ENCODE measurements around the gene NECTIN1.

NECTIN1 gene

DNA sequence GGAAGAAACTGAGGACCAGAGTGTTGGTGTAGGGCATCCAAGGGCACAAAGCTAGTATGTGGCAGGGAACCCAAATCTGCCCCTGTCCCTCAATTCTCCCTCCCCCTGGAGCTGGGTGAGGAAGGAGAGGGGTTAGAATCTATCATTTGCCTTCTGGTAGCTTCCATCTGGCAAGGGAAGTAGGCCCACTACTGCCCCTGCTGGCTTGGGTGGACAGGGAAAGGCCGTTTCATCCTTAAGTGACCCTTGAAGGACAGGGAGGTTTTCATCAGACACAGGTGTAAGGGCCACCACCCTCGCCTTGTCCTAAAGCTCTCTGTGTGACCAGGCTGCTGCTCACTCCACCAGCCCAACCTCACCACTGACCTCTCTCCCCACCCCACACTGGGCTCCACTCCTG, 22.1 kb downstream of the NECTIN1 start:
- H3K9me3 ChIP-seq (ENCODE audit: control insufficient read depth in 5 of 5, low read length in 5 of 5) = no peaks in the 10 kb centered on the region
- H3K4me1 ChIP-seq (ENCODE audit: control insufficient read depth in 5 of 5, insufficient read depth in 5 of 5, low read length in 5 of 5) = peaks cover 0 to 9% (median 2%) of the 10 kb centered on the region in 5 donors
- peaks cover 0 to 5% (median 0%) of the 10 kb centered on the region in 5 donors for H3K27me3 ChIP-seq (ENCODE audit: control insufficient read depth in 5 of 5, insufficient read depth in 4 of 5, low read length in 5 of 5)
- H3K27ac ChIP-seq (ENCODE audit: low read depth, low read length) = no peak overlapping the region
- no peak overlapping the region for H3K9ac ChIP-seq (ENCODE audit: low read length in 5 of 5)
- no peak overlapping the region for H3K4me3 ChIP-seq (ENCODE audit: low read depth in 1 of 5, low read length in 5 of 5)
- peaks cover 0 to 4% (median 0%) of the 10 kb centered on the region in 5 donors for H3K36me3 ChIP-seq (ENCODE audit: control insufficient read depth in 5 of 5, insufficient read depth in 5 of 5, low read length in 5 of 5)

- Histone ChIP-seq H3K4me3 (ENCODE audit: low read depth in 1 of 5, low read length in 5 of 5) (no peak overlapping the region), H3K4me1 (ENCODE audit: control insufficient read depth in 5 of 5, insufficient read depth in 5 of 5, low read length in 5 of 5) (peaks cover 0 to 17% (median 5%) of the 10 kb centered on the region in 5 donors), H3K36me3 (ENCODE audit: control insufficient read depth in 5 of 5, insufficient read depth in 5 of 5, low read length in 5 of 5) (no peaks in the 10 kb centered on the region), H3K27me3 (ENCODE audit: control insufficient read depth in 5 of 5, insufficient read depth in 4 of 5, low read length in 5 of 5) (peaks cover 0 to 5% (median 0%) of the 10 kb centered on the region in 5 donors), H3K9ac (ENCODE audit: low read length in 5 of 5) (no peak overlapping the region), H3K27ac (ENCODE audit: low read depth, low read length) (no peak overlapping the region), H3K9me3 (ENCODE audit: control insufficient read depth in 5 of 5, low read length in 5 of 5) (no peaks in the 10 kb centered on the region)
Measured at GRCh38 chr11:119706029-119706428, 23.0 kb downstream of the NECTIN1 start.

- no peaks in the 10 kb centered on the region for H3K36me3 ChIP-seq (ENCODE audit: control insufficient read depth in 5 of 5, insufficient read depth in 5 of 5, low read length in 5 of 5)
- peaks cover 0 to 5% (median 0%) of the 10 kb centered on the region in 5 donors for H3K27me3 ChIP-seq (ENCODE audit: control insufficient read depth in 5 of 5, insufficient read depth in 4 of 5, low read length in 5 of 5)
- H3K27ac ChIP-seq (ENCODE audit: low read depth, low read length) = no peak overlapping the region
- no peak overlapping the region for H3K9ac ChIP-seq (ENCODE audit: low read length in 5 of 5)
- H3K4me3 ChIP-seq (ENCODE audit: low read depth in 1 of 5, low read length in 5 of 5) = no peak overlapping the region
- peaks cover 2 to 24% (median 11%) of the 10 kb centered on the region in 5 donors for H3K4me1 ChIP-seq (ENCODE audit: control insufficient read depth in 5 of 5, insufficient read depth in 5 of 5, low read length in 5 of 5)
- no peaks in the 10 kb centered on the region for H3K9me3 ChIP-seq (ENCODE audit: control insufficient read depth in 5 of 5, low read length in 5 of 5)
Measured at GRCh38 chr11:119705362-119705761, 23.6 kb downstream of the NECTIN1 start.

- no peaks in the 10 kb centered on the region for H3K36me3 ChIP-seq (ENCODE audit: control insufficient read depth in 5 of 5, insufficient read depth in 5 of 5, low read length in 5 of 5)
Measured at GRCh38 chr11:119704849-119705248, 24.2 kb downstream of the NECTIN1 start.

DNA sequence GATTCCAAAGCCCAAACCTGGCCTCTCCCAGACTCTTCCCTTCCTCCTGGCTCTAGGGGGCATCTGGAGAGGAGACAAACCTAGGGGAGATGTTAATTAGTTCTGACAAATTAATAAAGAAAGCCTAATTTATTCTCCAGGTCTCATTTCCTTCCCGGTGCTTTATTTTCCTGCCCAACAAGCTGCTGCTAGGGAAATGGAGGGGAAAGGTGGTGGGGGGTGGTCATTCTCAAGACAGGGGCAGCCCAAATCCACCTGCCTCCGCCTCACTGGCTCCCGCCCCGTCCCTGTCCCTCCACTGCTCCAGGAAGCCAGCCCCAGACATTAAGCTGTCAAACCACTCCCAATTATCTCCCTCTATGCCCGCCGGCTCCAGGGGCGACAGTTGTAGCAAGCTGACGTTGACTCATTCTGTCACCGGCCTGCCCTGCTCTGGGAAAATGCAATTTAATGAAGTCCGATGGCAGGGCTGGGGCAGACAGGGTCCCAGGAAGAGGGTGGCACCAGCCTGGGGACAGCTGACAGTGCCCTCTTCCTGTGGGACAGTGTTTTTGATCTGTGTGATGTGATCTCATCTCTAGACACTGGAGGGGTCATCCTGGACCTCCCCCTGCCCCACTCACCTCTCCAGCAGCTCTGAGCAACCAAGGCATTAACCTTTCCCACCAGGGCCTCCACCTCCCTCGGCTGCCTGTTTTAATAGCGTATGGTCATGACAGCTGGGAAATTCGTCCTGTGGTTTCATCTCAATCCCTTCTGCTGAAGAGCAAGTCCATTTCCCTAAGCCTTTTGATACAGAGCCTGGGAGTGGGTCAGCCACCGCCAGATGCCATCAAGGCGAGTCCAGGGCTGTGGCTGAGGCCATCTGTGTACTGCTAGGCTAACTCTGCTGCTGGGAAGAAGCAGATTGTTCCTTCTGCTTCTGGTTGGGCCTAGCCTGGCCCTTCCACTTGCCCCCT, 27.1 kb downstream of the NECTIN1 start:
- peaks cover 0 to 5% (median 0%) of the 10 kb centered on the region in 5 donors for H3K27me3 ChIP-seq (ENCODE audit: control insufficient read depth in 5 of 5, insufficient read depth in 4 of 5, low read length in 5 of 5)
- peaks cover 22 to 56% (median 39%) of the 10 kb centered on the region in 5 donors for H3K4me1 ChIP-seq (ENCODE audit: control insufficient read depth in 5 of 5, insufficient read depth in 5 of 5, low read length in 5 of 5)
- no peak overlapping the region for H3K9ac ChIP-seq (ENCODE audit: low read length in 5 of 5)
- no peaks in the 10 kb centered on the region for H3K36me3 ChIP-seq (ENCODE audit: control insufficient read depth in 5 of 5, insufficient read depth in 5 of 5, low read length in 5 of 5)
- no peaks in the 10 kb centered on the region for H3K9me3 ChIP-seq (ENCODE audit: control insufficient read depth in 5 of 5, low read length in 5 of 5)
- peak overlapping the region in 1 of 5 donors; percentile 20 for H3K4me3 ChIP-seq (ENCODE audit: low read depth in 1 of 5, low read length in 5 of 5)
- peak overlapping the region; percentile 41 for H3K27ac ChIP-seq (ENCODE audit: low read depth, low read length)

More at GRCh38 chr11:119704849-119705248, 24.2 kb downstream of the NECTIN1 start:
- H3K9ac ChIP-seq (ENCODE audit: low read length in 5 of 5) = no peak overlapping the region
- H3K4me3 ChIP-seq (ENCODE audit: low read depth in 1 of 5, low read length in 5 of 5) = no peak overlapping the region
- no peak overlapping the region for H3K27ac ChIP-seq (ENCODE audit: low read depth, low read length)
- no peaks in the 10 kb centered on the region for H3K9me3 ChIP-seq (ENCODE audit: control insufficient read depth in 5 of 5, low read length in 5 of 5)
- H3K4me1 ChIP-seq (ENCODE audit: control insufficient read depth in 5 of 5, insufficient read depth in 5 of 5, low read length in 5 of 5) = peaks cover 6 to 29% (median 17%) of the 10 kb centered on the region in 5 donors
- peaks cover 0 to 2% (median 0%) of the 10 kb centered on the region in 5 donors for H3K27me3 ChIP-seq (ENCODE audit: control insufficient read depth in 5 of 5, insufficient read depth in 4 of 5, low read length in 5 of 5)

DNA sequence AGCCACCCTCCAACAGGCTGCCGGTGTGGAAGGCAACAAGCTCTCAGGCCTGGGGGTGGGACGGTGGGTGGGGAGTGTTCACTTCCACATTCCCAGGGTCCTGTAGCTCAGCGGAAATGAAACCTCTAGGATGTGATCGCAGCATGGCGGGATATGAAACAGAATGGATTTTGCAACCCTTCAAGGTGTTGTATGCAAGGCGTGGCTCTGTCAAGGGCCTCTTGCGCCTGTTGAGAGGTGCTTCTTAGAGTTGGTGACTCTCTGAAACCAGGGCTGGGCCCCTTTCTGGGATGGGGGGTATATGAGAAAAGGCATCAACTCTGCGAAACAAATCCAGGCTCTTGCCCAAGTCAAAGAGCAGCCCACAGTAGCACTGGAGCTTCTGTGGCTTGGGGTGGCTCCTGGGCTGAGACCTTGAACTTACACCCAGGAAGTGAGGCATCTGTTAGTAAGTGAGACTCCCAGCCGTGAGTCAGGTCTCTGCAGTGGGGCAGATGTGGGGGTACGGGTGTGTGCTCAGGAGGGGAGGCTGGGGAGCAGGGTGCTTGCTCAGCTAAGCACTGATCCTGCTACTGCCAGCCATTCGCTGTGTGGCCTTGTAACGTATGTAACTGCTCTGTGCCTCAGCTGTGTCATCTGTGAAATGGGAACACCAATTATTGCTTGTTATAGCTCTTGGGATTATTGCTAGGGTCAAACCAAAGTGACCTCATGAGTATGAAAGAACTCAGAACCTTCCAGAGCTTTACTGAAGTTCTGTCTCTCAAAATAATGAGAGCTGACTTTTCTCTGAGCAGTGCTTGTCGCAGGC, 28.3 kb downstream of the NECTIN1 start:
- H3K27ac ChIP-seq (ENCODE audit: low read depth, low read length) = peak overlapping the region; percentile 41

DNA sequence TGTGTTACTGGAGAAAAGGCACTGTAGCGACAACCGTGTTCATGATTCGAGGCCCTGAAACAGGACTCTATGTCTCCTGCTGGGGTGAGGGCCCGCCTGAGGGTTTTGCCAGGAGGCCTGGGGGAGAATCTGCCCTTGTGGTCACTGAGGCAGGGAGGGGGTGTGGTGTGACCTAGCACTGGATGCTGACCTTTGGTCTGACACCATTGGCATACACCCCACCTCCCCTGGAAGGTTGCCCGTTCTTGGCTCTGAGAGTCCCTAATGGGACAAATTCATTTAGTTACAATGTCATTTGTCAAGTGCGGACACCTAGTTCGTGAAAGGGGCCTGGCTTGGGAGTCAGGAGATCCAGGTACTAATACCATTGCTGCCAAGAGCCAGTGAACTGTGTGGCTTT, 29.0 kb downstream of the NECTIN1 start:
- H3K27ac ChIP-seq (ENCODE audit: low read depth, low read length) = peak overlapping the region; percentile 62
- H3K9me3 ChIP-seq (ENCODE audit: control insufficient read depth in 5 of 5, low read length in 5 of 5) = no peaks in the 10 kb centered on the region
- H3K9ac ChIP-seq (ENCODE audit: low read length in 5 of 5) = peak overlapping the region in 1 of 5 donors; percentile 40
- no peaks in the 10 kb centered on the region for H3K36me3 ChIP-seq (ENCODE audit: control insufficient read depth in 5 of 5, insufficient read depth in 5 of 5, low read length in 5 of 5)
- peaks cover 22 to 56% (median 39%) of the 10 kb centered on the region in 5 donors for H3K4me1 ChIP-seq (ENCODE audit: control insufficient read depth in 5 of 5, insufficient read depth in 5 of 5, low read length in 5 of 5)
- peaks cover 0 to 5% (median 0%) of the 10 kb centered on the region in 5 donors for H3K27me3 ChIP-seq (ENCODE audit: control insufficient read depth in 5 of 5, insufficient read depth in 4 of 5, low read length in 5 of 5)
- H3K4me3 ChIP-seq (ENCODE audit: low read depth in 1 of 5, low read length in 5 of 5) = no peak overlapping the region

More for the DNA sequence above, 28.3 kb downstream of the NECTIN1 start:
- Histone ChIP-seq H3K4me1 (ENCODE audit: control insufficient read depth in 5 of 5, insufficient read depth in 5 of 5, low read length in 5 of 5) (peaks cover 22 to 56% (median 39%) of the 10 kb centered on the region in 5 donors), H3K9ac (ENCODE audit: low read length in 5 of 5) (peak overlapping the region in 1 of 5 donors; percentile 40), H3K36me3 (ENCODE audit: control insufficient read depth in 5 of 5, insufficient read depth in 5 of 5, low read length in 5 of 5) (no peaks in the 10 kb centered on the region), H3K4me3 (ENCODE audit: low read depth in 1 of 5, low read length in 5 of 5) (no peak overlapping the region), H3K9me3 (ENCODE audit: control insufficient read depth in 5 of 5, low read length in 5 of 5) (no peaks in the 10 kb centered on the region), H3K27me3 (ENCODE audit: control insufficient read depth in 5 of 5, insufficient read depth in 4 of 5, low read length in 5 of 5) (peaks cover 0 to 5% (median 0%) of the 10 kb centered on the region in 5 donors)

- no peaks in the 10 kb centered on the region for H3K36me3 ChIP-seq (ENCODE audit: control insufficient read depth in 5 of 5, insufficient read depth in 5 of 5, low read length in 5 of 5)
- H3K4me3 ChIP-seq (ENCODE audit: low read depth in 1 of 5, low read length in 5 of 5) = no peak overlapping the region
- peak overlapping the region; percentile 62 for H3K27ac ChIP-seq (ENCODE audit: low read depth, low read length)
- H3K27me3 ChIP-seq (ENCODE audit: control insufficient read depth in 5 of 5, insufficient read depth in 4 of 5, low read length in 5 of 5) = peaks cover 0 to 5% (median 0%) of the 10 kb centered on the region in 5 donors
- H3K4me1 ChIP-seq (ENCODE audit: control insufficient read depth in 5 of 5, insufficient read depth in 5 of 5, low read length in 5 of 5) = peaks cover 22 to 58% (median 44%) of the 10 kb centered on the region in 5 donors
- peak overlapping the region in 2 of 5 donors; percentile 9 to 99 for H3K9ac ChIP-seq (ENCODE audit: low read length in 5 of 5)
- H3K9me3 ChIP-seq (ENCODE audit: control insufficient read depth in 5 of 5, low read length in 5 of 5) = no peaks in the 10 kb centered on the region
Measured at GRCh38 chr11:119699227-119699626, 29.8 kb downstream of the NECTIN1 start.

DNA sequence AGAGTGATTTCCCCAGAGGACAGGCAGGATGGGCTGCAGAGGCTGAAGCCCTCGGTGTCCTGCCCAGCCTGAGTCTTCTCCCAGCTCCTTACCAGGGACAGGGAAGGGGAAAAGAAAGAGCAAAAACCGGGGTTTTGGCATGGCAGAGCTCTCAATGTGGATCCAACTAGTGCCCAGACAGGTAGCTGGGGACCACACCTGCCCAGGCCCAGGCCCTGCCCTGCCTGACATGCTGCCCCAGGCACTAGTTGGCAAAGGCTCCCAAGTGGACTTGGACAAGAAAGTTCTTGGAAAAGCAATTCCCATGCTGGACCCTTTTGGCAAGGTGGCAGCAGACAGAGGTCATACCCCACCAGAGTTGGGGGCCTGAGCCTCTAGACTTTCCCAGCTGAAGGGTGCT, 31.1 kb downstream of the NECTIN1 start:
- Histone ChIP-seq H3K4me1 (ENCODE audit: control insufficient read depth in 5 of 5, insufficient read depth in 5 of 5, low read length in 5 of 5) (peaks cover 21 to 61% (median 45%) of the 10 kb centered on the region in 5 donors), H3K9ac (ENCODE audit: low read length in 5 of 5) (no peak overlapping the region), H3K27ac (ENCODE audit: low read depth, low read length) (no peak overlapping the region), H3K9me3 (ENCODE audit: control insufficient read depth in 5 of 5, low read length in 5 of 5) (no peaks in the 10 kb centered on the region), H3K36me3 (ENCODE audit: control insufficient read depth in 5 of 5, insufficient read depth in 5 of 5, low read length in 5 of 5) (no peaks in the 10 kb centered on the region), H3K4me3 (ENCODE audit: low read depth in 1 of 5, low read length in 5 of 5) (no peak overlapping the region), H3K27me3 (ENCODE audit: control insufficient read depth in 5 of 5, insufficient read depth in 4 of 5, low read length in 5 of 5) (peaks cover 0 to 5% (median 0%) of the 10 kb centered on the region in 5 donors)

Measured in subcutaneous abdominal adipose tissue (tissue), 5 donors.